HG02885 (cell line): ENCODE results near the gene B4GALNT3.

Experiments
- ATAC-seq: cut with Tn5 transposase; IDR thresholded peaks from one replicate; pipeline ENCODE4 v1.9.1; 2021; ENCODE audit warnings: mild to moderate bottlenecking; ENCODE audit not compliant: unreplicated experiment, poor library complexity

The B4GALNT3 gene

DNA sequence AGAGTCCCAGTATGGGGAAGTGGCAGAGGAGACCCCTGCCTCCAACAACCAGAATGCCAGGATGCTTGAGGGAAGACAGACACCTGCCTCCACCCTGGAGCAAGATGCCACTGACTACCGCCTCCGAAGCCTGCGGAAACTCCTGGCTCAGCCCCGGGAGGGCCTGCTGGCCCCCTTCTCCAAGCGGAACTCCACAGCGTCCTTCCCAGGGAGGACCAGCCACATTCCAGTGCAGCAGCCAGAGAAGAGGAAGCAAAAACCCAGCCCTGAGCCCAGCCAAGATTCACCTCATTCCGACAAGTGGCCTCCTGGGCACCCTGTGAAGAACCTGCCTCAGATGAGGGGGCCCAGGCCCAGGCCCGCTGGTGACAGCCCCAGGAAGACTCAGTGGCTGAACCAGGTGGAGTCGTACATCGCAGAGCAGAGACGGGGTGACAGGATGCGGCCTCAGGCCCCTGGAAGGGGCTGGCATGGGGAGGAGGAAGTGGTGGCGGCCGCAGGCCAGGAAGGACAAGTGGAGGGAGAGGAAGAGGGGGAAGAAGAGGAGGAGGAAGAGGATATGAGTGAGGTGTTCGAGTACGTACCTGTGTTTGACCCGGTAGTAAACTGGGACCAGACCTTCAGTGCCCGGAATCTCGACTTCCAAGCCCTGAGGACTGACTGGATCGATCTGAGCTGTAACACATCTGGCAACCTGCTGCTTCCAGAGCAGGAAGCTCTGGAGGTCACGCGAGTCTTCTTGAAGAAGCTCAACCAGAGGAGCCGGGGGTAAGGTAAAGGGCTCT lies 93.7 kb downstream of the B4GALNT3 start:
- peak; percentile 69 for ATAC-seq

DNA sequence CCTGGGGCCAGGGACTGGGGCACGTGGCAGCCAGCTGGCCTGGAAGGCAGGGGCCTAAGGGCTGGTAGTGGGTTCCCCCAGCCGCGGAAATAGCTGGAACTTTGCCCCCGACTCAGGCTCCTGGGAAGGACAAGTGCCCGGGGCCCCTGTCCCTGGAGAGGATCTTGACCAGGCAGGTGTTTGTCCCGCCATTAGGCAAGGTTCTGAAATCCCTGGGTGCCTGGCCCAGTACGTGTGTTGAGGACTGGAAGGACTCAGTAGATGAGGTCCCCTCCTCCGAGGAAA lies 94.2 kb downstream of the B4GALNT3 start:
- ATAC-seq: no peak

DNA sequence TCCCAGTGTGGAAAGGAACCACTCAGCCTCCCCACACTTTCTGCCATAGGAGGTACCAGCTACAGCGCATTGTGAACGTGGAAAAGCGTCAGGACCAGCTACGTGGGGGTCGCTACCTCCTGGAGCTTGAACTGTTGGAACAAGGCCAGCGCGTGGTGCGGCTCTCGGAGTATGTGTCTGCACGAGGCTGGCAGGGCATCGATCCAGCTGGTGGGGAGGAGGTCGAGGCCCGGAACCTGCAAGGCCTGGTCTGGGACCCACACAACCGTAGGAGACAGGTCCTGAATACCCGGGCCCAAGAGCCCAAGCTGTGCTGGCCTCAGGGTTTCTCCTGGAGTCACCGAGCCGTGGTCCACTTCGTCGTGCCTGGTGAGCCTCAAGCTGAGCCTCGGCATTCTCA lies 96.8 kb downstream of the B4GALNT3 start:
- no peak for ATAC-seq

DNA sequence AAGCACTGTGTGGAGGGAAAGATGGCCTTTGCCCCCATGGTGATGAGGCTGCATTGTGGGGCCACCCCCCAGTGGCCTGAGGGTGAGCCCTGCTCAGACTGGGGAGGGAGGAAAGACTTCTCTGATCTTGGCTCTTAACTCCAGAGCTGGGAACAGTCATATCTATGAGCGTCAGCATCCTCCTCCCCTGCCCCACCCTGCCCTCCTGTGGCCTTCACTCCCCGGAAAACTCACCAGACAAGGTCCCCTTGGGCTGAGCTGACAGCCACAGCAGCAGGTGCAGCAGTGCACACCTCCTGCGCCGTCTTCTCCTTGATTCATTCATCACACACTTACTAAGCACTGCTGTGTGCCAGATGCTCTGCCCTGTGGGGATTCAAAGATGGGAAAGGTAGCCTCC lies 98.8 kb downstream of the B4GALNT3 start:
- ATAC-seq: no peak

DNA sequence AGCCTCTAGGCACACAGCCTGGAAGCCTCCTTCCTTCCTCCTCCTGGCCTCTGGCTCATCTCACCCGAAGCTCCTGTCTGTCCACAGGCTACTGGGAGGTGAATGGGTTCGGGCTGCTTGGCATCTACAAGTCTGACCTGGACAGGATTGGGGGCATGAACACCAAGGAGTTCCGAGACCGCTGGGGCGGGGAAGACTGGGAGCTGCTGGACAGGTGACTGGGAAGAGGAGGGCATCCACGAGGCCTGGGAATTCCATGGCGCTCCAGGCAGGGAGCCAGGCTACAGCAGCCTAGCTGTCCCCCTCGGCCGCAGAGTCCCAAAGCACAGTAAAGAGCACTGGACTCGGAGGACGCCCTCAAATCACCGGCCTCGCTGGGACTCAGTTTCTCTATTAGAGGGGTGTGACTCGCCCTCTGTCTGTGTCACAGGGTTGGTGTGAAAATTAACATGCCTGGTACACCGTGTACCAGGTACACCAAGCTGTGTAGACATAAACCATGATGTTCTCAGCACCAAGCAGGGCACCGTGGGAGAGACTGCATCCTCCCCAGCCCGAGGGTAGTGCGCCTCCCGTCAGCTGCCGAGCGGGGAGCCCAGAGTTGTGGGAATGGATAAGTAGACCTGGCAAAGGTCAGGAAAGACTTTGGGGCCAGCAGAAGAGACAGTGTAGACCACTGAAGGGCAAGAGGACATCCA lies 99.6 kb downstream of the B4GALNT3 start:
- no peak for ATAC-seq

DNA sequence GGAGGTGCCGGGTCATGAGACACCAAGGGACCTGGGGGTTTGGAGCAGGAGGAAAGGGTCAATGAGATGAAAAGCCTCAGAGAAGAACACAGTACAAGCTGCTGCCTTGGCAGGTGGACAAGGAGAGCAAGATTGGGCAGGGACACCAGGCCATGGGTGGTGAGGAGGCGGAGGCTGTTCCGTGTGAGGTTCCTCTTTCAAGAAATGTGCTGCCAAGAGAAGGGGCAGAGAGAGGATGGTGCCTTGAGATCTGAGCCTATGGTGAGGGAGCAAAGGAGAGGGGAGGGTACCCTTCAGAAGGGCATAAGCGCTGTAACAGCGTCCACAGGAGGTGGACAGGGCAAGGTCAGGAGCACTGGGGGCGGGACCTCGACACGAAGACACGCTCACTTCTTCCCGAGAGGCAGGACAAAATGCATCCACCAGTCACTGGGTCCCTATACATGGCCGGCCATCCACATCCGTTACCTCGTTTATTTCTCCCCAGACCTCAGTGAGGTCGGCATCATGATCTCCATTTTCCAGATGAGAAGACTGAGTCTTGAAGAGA lies 100.2 kb downstream of the B4GALNT3 start:
- ATAC-seq: no peak

DNA sequence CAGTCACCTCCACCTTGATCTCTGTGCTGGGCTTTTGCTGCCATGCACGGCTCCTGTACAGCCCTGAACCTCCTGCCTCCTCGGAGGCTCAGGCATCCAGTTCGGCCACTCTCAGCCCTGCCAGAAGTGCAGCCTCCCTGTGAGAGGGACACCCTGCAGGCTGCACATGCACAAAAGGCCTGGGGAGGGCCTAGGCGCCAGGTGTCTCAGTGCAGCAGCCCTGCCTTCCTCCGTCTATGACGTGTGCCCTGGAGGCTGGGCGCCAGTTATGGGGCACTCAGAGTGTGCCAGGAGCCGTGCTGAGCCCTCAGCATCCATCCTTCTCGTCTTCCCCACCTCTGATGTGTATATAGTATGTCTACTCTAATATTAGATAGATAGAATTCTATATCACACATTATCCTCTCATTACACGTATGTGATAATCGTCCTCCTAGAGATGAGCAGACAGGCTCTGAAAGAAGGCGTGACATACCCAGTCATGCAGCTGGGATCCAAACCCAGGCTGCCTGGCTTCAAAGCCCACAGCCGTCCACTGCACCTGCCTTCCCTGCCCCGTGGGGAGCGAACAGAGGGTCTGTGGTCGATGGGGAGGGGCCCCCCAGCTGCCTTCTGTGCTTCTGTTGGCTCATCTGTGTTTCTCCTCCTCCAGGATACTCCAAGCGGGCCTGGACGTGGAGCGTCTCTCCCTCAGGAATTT lies 101.1 kb downstream of the B4GALNT3 start:
- no peak for ATAC-seq

DNA sequence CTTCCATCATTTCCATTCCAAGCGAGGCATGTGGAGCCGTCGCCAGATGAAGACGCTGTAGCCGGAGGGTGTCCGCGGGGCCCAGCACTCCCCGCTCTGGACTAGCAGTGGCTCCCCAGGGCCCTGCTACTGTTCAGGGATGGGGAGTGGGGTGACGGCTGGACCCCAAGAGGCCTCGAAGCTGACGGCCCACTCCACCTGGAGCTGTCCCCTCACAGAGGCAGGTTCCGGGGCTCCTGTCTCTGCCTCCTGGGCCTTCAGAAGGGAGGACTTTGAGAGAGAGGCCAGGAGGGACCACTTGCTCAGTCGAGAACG lies 101.6 kb downstream of the B4GALNT3 start:
- ATAC-seq: no peak

DNA sequence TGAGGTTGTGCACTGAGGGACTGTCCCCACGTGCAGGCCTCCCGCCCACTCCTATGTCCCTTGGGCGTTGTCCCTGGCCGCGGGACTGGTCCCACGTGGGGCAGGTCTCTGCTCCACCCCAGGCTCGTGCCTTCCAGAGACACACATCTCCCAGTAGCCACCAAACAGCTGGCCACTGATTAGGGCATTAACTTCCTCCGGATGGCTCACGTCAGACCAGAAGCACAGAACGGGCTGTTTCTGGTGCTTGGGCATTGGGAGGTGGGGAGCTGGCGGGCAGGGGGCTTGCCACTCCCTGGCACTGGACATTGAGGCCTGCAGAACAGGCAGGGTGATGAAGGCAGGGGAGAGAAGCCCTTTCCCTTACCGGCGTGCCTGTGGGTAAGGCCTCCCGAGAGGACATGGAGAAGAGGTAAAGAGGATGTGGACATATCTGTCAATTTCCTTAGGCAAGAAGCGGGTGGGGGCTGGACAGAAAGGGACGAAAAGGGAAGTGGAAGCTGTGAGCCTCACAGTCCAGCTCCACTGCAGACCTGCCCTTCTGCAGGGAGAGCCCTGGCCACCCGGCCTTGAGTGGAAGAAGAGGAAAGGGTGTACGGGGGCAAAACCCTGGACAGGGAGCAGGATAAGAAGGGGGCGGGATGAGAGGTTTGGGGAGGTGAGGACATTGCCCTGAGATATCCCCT lies 102.3 kb downstream of the B4GALNT3 start:
- no peak for ATAC-seq

DNA sequence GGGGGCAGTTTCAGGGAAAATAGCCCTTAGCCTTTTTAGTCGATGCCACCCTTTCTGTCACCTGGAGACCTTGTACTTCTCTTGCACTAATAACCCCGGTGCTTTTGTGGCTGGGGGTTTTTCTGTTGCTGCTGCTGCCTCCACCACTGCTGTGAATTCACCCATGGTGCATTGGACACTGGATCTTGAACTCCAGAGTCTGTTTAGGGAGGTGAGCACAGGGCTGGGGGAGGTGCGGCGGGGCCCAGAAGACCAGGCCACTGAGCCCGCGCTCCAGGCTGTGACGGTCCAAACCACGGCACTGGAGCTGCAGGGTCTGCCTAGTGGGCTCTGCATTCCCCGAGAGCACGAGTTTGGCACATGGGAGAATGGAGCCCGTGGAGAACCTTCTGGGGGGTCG lies 102.9 kb downstream of the B4GALNT3 start:
- no peak for ATAC-seq

DNA sequence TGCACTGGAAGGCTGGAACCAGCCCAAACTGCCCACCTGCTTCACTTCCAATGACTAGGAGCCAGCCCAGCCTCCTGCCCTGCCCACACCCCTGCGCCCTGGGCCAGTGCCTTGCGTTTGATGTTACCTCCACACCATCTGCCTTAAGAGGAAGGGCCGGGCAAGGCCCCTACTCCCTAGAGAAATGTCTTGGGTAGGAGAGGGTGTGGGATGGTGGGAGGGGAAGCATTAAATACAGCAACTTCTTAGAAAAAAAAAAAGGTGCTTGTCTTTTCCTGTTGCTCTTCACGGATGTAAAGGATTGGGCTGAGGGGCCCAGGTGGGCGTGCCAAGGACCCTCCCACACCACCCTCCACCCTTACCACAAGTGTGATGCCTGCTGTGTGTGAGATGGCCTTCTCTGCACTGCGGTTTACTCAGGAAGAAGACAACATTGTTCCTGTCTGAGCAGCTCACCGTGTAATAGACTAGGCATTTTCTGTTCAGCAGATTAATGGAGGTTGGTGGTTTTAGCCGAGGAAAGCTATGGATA lies 103.6 kb downstream of the B4GALNT3 start:
- ATAC-seq: no peak

DNA sequence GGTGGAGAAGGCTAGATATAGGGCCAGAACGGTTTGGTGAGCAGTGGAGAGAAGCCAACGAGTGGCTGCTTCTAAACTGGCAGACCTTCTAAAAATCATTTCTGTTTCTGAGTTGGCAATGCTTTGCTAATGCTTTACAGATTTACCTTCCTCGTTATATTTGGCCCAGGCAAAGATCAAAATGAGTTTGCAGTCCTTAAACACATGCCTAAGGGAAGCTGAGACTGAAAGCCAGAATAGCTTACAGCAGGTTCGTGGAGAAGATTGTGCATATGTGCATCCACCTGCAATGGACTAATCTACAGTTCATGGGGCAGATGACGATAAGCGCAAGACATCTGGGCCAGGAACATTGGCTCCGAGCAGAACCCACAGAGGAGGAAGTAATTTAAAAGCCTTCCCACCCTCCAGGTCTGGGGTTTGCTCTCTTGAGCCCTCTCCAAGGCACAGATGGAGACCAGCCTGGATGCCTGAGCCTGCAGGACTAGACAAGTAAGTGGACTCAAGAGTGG lies 104.1 kb downstream of the B4GALNT3 start:
- no peak for ATAC-seq

DNA sequence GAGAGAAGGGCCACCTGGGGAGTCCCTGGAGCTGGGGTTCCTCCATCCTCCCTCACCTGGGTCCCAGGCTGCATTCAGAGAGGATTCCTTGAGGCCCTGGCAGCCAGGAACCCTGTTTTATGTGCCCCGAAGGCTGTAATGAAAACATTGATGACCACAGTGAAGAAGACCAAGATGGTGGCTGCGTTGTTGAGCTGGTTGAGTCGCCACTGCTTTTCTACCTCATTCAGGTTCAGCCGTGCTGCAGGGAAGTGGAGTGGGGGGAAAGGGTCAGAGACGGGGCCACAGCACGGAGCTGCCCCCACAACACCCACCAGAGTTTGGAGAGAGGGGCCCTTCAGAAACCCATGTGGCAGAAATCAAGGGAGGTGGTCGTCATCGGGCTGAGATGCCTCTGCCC lies 105.4 kb downstream of the B4GALNT3 start:
- no peak for ATAC-seq

DNA sequence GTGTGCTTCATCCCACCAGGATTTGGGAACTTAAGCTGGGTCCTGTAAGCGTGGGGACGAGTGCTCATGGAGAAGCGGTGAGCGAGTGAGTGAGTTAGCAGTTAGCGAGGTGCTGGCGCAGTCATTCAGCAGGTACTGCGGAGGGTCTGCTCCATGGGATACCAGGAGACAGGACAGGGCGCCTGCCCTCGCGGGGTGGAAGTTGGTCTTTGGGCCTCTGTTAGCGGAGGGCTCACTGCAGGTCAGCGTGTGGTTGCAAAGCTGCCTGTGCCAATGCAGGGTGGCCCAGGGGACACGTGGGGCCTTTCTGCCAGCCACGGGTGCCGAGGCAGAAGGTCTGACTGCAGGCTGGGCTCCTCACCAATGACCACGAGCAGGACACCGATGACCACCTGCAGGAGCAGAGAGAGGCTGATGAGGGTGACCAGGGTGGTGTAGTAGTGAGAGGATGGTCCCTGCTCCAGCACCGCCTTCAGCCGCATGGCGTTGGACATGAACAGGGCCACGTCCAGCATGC lies 105.9 kb downstream of the B4GALNT3 start:
- ATAC-seq: no peak

DNA sequence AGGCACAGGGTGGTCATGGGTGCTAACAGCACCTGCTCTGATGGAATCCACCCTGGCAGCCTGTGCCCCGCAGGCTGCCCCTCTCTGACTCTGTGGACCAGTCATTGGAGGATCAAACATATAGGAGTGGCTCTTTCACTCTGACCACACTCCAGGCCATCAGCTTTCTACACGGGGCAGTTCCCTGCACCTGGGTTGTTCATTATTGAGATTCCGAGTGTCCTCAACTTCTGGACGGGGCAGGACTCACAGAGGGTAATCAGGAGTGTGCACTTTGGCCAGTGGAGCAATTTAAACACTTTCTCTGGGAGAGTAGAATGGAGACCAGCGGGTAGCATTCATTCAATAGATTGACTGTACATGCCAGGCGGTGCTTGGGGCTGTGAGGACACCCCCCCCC lies 108.7 kb downstream of the B4GALNT3 start:
- ATAC-seq: no peak

DNA sequence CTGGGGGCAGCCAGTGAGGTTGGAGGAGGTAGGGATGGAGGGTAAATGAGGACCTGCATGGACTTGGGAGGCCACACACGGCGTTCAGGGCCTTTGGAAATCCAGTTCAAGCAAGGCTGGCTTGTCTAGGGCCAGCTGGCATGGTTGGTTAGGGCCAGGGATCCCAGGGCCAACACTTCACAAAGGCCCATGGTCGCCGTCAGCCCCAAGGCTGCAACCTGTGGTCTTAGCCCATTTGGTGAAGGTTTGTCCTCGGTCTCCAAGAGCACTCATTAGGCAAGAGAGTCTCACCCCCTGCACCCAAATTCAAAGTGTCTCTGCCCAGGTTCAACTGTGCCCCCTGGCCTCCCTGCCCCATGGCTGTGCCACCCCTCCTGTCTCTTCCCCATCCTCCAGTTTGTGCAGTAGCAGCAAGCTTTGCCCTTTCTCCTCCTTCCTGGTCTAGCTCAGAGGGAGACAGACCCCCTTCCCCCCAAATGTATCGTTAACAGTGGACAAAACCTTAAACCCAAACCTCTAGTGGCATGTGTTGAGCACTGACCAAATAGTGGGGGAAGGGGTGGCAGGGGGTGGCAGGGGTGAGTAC lies 109.4 kb downstream of the B4GALNT3 start:
- ATAC-seq: no peak

DNA sequence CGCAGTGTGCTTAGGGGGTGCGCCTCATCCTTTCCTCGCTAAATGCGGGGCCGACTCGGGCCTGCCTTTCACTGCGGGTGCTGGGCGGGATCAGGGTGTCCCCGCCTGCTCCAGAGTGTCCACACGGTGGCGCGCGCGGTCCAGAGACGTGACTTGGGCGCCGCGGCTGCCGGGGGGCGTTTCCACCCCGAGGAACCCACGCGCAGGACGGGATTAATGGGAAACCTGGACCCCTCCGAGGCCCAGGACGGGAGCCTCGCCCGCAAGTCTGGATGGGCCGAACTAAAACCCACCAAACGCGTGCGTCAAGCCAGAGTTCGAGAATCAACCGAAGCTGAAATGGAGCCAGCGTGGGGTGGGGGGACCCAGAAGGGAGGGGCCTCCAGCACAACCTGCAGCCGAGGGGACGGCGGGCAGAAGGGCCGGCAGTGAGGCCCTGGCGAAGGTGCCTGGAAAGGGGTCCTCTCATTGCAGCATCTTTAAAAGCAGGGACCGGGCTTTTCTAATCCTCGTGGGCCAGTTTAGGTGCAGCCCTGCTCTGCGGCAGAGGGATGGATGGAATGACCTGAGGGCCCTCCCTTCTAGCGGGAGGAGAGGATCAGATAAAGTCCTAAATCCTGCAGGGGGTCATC lies 110.2 kb downstream of the B4GALNT3 start:
- no peak for ATAC-seq

DNA sequence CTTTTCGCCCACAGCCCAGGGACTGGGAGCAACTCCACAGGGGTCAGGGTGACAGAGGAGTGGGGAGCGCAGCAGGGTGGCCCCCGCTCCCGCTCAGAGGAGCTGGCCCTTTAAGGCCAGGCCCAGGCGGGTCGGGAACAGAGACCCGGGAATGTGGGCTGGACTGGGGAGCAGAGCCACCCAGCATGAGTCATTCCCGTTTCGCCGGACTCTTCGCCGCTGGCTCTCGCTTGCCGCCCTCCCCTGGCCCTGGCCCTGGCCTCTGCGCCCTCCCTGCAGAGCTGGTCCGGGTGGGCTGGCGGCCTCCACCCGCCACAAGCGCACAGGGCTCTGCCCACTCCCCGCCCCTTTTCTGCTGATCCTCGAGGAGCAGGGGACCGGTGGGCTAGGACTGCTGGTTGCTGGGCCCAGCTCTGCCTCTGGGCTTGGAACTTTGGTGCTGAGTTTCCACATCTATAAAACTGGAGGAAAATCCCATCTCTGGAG lies 110.7 kb downstream of the B4GALNT3 start:
- no peak for ATAC-seq
